Measurements from ENCODE around the gene CMTR1.

DNA sequence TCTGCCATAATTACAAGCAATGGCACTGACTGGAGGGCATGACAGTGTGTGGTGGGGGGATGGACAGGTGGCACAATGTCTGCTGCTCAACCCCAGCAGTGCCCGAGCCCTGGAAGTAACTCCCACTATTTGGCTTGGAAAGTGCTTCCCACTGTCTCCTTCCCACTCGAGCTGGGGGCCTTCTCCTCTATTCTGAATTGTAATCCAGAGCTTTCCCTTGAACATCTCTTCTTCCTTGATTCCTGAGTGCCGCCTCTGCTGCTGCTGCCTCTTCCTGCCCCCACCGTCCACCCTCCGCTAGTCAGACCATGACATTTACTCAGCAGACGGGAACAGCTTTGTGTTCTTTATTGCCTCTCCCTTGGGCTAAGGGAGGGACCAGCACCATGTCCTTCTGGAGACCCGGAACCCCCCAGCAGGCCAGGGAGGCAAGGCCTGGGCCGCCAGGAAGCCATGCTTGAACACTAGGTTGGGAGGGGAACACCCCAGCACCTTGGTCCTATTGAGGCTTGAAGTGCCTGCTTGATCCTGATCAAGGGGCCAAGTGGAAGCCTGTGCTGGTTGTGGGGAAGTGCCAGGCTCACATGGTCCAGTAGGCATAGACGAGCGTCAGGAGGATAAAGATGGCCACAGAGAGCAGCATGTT is 49.7 kb downstream of the CMTR1 start:
- TF ChIP-seq POLR2AphosphoS5 (IDR thresholded peaks at IDR 0.05; ENCODE audit: low read depth, low read length), result no peak
- TF ChIP-seq, protein P1, sequence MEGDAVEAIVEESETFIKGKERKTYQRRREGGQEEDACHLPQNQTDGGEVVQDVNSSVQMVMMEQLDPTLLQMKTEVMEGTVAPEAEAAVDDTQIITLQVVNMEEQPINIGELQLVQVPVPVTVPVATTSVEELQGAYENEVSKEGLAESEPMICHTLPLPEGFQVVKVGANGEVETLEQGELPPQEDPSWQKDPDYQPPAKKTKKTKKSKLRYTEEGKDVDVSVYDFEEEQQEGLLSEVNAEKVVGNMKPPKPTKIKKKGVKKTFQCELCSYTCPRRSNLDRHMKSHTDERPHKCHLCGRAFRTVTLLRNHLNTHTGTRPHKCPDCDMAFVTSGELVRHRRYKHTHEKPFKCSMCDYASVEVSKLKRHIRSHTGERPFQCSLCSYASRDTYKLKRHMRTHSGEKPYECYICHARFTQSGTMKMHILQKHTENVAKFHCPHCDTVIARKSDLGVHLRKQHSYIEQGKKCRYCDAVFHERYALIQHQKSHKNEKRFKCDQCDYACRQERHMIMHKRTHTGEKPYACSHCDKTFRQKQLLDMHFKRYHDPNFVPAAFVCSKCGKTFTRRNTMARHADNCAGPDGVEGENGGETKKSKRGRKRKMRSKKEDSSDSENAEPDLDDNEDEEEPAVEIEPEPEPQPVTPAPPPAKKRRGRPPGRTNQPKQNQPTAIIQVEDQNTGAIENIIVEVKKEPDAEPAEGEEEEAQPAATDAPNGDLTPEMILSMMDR (IDR thresholded peaks at IDR 0.05), result no peak

Data from Panc1 (cell line).